ENCODE measurements around the gene SMPD3.

Gene SMPD3

DNA sequence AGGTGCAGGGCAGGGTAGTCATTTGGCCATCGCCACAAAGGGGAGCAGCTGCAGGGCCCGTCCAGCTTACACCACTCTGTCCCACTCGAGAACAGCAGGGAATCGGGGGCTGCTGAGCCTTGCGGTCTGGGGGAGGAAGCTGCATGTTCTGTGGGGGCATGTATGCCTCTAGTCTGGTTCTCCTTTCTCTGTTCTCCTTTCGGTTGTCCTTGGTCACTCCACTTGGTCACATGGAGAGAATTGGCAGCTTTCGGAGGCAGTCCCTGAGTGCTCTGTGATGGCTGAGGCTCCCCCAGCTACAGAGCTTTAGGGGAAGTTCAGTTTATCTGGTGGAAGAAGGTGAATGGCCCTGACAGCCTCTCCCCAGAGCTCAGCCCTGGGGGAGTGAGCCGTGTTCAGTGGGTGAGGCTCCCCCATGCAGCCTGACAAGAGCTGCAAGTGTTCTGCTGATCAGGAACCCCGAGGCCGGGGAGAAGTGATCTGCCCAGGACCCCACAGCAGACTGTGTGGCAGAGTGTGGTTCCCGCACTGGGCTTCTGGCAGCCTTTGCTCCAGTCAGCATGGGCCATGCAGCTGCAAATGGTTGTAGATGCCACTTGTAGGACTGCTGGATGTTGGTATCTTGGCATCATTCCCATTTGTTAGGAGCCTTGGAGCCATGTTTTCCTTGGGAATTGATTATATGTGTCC, 22.3 kb upstream of the SMPD3 start:
- no peak for DNase-seq (ENCODE audit: low read depth)

GRCh38 chr16:68469796-68470460, 21.6 kb upstream of the SMPD3 start:
- DNase-seq (ENCODE audit: low read depth) = no peak

- no peak for DNase-seq (ENCODE audit: low read depth)
These were observed 20.5 kb upstream of the SMPD3 start for GRCh38 chr16:68468842-68469241.

GRCh38 chr16:68466174-68466573, 17.9 kb upstream of the SMPD3 start:
- no peak for DNase-seq (ENCODE audit: low read depth)

- DNase-seq (ENCODE audit: low read depth) = no peak
These were observed 15.6 kb upstream of the SMPD3 start for GRCh38 chr16:68463904-68464303.

DNA sequence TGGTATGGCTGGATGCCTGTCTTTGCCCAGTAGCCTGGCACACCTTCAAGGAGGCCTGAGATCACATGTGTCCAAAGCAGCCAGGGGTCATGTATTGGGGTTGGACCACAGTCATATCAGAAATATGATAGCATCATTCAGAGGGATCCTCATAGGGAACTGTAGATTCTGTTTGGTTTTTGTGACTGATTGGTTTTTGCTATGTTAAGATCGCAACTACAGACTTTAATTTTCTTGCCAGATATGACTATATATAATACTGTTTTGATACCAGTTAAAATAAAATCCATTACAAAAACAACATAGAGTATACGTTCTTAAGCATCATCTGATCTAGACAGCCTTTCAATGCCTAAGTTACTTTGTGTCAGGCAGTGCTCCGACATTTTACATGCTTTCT, 11.8 kb upstream of the SMPD3 start:
- no peak for DNase-seq (ENCODE audit: low read depth)

GRCh38 chr16:68459457-68459856, 11.1 kb upstream of the SMPD3 start:
- no peak for DNase-seq (ENCODE audit: low read depth)

GRCh38 chr16:68458551-68458950, 10.2 kb upstream of the SMPD3 start:
- DNase-seq (ENCODE audit: low read depth) = no peak

DNA sequence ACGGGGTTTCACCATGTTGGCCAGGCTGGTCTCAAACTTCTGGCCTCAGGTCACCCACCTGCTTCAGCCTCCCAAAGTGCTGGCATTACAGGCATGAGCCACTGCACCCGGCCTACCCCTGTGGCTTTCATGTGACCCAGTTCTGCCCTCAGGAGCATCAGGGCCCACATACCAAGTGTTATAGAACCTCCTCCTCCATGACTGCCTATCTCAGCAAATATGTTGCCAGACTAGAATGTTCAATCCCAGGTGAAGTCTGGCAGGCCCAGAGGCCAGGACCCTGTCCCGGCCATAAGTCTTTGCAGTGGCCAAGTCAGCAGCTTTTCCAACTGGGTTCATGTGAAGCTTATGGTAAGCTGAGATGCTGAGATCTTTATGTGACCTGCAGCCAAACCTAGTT, 9.8 kb upstream of the SMPD3 start:
- no peak for DNase-seq (ENCODE audit: low read depth)

DNA sequence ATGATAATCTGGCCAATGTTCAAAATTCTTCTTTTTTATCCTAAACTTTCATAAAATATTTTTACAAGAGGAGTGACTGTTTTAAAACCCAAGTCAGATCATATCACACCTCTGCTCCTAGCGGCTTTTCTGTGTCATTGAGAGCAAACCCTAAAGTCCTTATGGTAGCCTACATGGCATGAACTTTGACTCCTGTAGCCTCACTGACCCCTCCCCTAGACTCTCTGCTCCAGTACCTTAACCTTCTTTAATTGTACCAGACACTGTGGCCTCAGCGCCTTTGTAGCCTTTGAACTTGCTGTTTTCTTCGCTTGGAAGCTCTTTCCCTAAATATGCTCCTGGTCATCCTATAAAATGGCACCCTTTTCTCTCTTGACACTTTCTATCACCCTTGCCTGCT, 7.3 kb upstream of the SMPD3 start:
- no peak for DNase-seq (ENCODE audit: low read depth)

DNA sequence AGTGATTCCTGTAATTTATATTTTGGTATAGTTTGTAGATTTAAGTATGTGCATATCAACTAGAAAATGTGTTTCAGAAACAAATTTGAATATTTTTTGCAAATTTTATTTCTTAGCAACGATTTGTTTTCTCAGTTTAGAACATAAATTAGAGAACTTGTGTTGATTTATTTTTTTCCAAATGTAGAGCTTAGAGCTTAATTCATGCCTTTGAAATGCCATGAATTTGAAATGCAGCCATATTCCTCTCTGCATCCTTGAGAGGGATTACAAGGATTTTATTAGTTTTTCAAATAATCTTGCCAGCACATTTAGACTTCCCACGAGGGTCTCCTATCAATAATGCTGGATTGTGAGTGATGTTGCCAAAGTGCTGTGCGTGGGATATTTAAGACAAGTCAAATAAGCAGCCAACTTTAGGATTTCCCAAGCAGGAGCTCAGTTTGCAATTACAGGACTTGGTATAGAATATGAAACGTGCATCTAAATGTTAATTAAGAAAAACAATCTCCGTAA, 6.7 kb upstream of the SMPD3 start:
- DNase-seq (ENCODE audit: low read depth) = no peak

DNA sequence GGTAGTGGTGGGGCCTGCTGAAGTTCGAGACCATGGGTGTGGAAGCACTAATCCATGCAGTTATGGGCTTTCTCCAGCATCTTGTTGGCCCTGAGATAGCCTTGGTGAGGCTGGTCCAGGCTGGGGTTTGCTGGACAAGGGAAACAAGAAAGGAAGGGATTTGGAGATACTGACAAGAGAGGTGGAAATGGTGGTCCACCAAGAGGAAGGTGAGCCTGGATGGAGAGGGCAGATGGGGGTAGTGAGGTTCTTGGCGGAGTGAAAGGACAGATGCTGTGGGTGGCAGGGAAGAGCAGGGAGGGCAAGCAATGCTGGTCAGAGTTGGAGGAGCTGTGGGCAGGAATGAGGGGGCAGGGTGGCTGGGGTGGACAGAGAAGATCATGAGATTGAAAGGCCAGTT, 5.5 kb upstream of the SMPD3 start:
- no peak for DNase-seq (ENCODE audit: low read depth)

DNA sequence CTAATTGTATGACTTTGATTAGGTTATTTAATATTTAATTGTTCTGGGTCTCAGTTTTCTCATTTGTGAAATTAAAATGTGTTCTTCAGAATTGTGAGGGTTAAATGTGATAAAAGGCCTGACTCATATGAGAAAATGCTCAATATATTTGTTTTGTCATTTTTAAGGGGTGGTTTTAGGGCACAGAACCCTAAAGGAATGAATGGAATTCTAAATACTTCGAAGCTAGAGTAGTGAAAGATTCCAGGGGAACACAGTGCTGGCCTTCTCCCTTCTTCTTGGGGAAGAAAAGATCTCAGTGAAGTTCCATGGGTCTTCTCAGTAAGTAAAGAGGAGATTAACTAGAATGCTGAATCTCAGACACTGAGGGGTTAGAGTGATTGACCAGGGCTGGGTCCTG, 3.9 kb upstream of the SMPD3 start:
- no peak for DNase-seq (ENCODE audit: low read depth)

DNA sequence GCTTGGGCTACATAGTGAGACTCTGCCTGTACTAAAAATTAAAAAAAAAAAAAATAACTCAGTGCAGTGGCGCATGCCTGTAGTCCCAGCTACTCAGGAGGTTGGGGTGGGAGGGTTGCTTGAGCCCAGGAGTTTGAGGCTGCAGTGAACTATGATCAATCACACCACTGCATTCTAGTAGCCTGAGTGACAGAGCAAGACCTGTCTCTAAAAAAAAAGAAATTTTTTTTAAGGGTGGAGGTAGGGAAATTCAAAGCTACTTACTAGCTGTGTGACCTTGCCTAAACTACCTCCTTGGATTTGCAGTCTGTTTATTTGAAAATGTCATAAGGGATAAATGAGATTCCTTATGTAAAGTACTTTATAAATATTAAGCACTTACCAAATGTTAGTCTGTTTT, 3.4 kb upstream of the SMPD3 start:
- DNase-seq (ENCODE audit: low read depth) = no peak

GRCh38 chr16:68450741-68451255, 2.5 kb upstream of the SMPD3 start:
- DNase-seq (ENCODE audit: low read depth) = no peak

DNA sequence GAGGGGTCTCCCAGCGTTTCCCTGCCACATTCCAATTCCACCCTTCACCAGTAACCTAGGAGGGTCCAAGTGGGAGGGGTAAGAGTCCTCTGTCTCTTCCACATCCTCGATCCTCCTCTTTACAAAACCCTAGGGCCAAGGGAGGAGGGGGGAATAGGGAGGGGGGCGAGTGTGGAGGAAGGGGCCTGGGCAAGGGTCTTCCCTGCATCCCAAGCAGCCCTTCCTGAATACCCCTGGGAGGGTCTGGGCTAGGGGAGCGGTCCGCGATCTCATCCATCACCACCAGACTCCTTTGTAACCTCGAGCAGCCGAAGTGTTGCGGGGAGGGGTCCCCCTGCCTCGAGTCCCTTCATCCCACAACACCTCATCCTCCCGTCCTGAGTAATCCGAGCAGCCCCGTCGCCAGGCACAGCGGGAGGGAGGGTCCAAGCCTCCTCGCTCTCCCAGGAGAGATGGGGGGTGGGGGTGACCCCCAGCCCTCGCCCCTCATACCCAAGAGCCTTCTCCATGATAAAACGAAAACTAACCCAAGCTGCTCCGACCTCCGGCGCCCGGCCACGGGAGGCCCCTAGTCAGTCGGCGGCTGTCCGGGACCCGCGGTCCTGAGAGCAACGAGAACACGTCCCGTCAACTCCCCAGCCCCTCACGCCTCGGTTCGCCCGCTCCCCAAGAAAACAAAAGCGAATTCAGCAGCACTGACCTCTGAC, 502 bp downstream of the SMPD3 start:
- no peak for DNase-seq (ENCODE audit: low read depth)

DNA sequence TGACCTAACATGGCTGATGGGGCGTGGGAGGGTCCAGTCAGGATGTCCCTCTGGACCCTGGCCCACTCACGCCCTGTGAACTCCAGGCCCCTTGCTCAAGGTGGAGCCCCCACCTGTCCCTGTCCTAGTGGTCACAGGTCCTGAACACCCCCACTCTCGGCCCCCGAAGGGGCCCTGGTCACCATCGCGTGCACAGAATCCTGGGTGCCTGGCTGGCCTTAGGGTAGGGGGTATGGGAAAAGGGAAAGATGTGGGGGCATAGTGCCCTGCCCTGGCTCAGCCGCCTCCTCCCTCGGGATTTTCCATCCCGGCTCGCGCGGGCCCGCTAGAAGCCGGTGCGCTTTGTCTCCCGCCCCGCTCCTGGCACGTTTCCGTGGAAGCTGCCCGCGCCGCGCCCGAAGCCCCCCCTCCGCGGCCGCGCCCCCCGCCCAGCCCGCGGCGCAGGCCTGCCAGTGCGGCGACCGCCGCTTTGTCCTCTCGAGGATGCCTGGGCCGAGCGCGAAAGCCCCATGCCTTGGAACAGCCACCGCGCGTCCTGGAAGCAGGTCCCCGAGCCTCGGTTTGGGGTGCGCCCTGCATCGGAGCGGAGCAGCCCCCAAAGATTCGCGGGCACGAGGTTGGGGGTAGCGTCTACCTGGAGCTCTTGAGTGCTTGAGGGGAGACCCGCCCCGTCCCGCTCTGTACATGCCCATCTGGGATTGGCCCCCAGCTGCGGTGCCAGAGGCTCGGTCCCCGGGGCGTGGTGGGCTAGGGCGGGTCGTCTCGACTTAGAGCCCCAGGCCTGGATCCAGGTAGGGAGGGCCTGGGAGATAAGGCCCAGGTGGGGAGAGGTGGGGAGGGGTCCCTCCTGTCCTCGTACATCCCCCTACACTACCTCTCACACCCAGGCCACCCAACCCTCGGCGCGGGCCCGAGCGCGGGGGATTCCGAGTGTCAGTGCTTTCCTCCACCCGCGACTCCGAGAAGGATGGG, 1.3 kb downstream of the SMPD3 start:
- DNase-seq (ENCODE audit: low read depth) = no peak

- DNase-seq (ENCODE audit: low read depth) = no peak
These were observed 2.9 kb downstream of the SMPD3 start for GRCh38 chr16:68445458-68445857.

GRCh38 chr16:68444056-68444657, 4.2 kb downstream of the SMPD3 start:
- DNase-seq (ENCODE audit: low read depth) = no peak

GRCh38 chr16:68436581-68436980, 11.7 kb downstream of the SMPD3 start:
- no peak for DNase-seq (ENCODE audit: low read depth)

GRCh38 chr16:68434624-68435210, 13.6 kb downstream of the SMPD3 start:
- DNase-seq (ENCODE audit: low read depth) = no peak

Data from activated T-cell treated with anti-CD3 and anti-CD28 coated beads for 1 hour (primary cell).